ENCODE data around the gene HSF2BP.

Gene HSF2BP

GRCh38 chr21:43581453-43581852 lies 77.8 kb downstream of the HSF2BP start:
- H3K27ac ChIP-seq, result no peak overlapping the region
- H3K4me3 ChIP-seq (ENCODE audit: low read depth, low read length), result no peak overlapping the region
- TF ChIP-seq CTCF (IDR thresholded peaks at IDR 0.05; ENCODE audit: low read depth, low read length), result no peak
- no peaks in the 10 kb centered on the region for H3K27me3 ChIP-seq (ENCODE audit: insufficient read depth, low read depth, severe bottlenecking)
- DNase-seq, result no peak
- no peaks in the 10 kb centered on the region for H3K36me3 ChIP-seq
- H3K9me3 ChIP-seq (ENCODE audit: severe bottlenecking), result no peaks in the 10 kb centered on the region

GRCh38 chr21:43578677-43579303 lies 80.5 kb downstream of the HSF2BP start:
- Histone ChIP-seq H3K36me3 (no peaks in the 10 kb centered on the region), H3K27me3 (ENCODE audit: insufficient read depth, low read depth, severe bottlenecking) (no peaks in the 10 kb centered on the region), H3K4me3 (ENCODE audit: low read depth, low read length) (no peak overlapping the region), H3K27ac (no peak overlapping the region), H3K9me3 (ENCODE audit: severe bottlenecking) (no peaks in the 10 kb centered on the region)
- TF ChIP-seq CTCF (IDR thresholded peaks at IDR 0.05; ENCODE audit: low read depth, low read length), result no peak
- DNase-seq, result no peak

GRCh38 chr21:43575473-43575844 lies 83.8 kb downstream of the HSF2BP start:
- H3K27me3 ChIP-seq (ENCODE audit: insufficient read depth, low read depth, severe bottlenecking), result no peaks in the 10 kb centered on the region
- no peaks in the 10 kb centered on the region for H3K36me3 ChIP-seq
- no peak overlapping the region for H3K4me3 ChIP-seq (ENCODE audit: low read depth, low read length)
- H3K27ac ChIP-seq, result no peak overlapping the region
- no peaks in the 10 kb centered on the region for H3K9me3 ChIP-seq (ENCODE audit: severe bottlenecking)
- no peak for DNase-seq
- no peak for TF ChIP-seq CTCF (IDR thresholded peaks at IDR 0.05; ENCODE audit: low read depth, low read length)

- no peaks in the 10 kb centered on the region for H3K27me3 ChIP-seq (ENCODE audit: insufficient read depth, low read depth, severe bottlenecking)
- no peak for TF ChIP-seq CTCF (IDR thresholded peaks at IDR 0.05; ENCODE audit: low read depth, low read length)
- H3K9me3 ChIP-seq (ENCODE audit: severe bottlenecking), result no peaks in the 10 kb centered on the region
- no peak overlapping the region for H3K4me3 ChIP-seq (ENCODE audit: low read depth, low read length)
- H3K36me3 ChIP-seq, result no peaks in the 10 kb centered on the region
- H3K27ac ChIP-seq, result no peak overlapping the region
- DNase-seq, result no peak
Measured at GRCh38 chr21:43574741-43575472, 84.4 kb downstream of the HSF2BP start.

GRCh38 chr21:43573921-43574320 lies 85.4 kb downstream of the HSF2BP start:
- Histone ChIP-seq H3K27me3 (ENCODE audit: insufficient read depth, low read depth, severe bottlenecking) (no peaks in the 10 kb centered on the region), H3K9me3 (ENCODE audit: severe bottlenecking) (no peaks in the 10 kb centered on the region), H3K27ac (no peak overlapping the region), H3K4me3 (ENCODE audit: low read depth, low read length) (no peak overlapping the region), H3K36me3 (no peaks in the 10 kb centered on the region)
- DNase-seq, result no peak
- TF ChIP-seq CTCF (IDR thresholded peaks at IDR 0.05; ENCODE audit: low read depth, low read length), result no peak

All from WERI-Rb-1 (cell line).